Thyroid gland (tissue), 4 donors: ENCODE results near the gene VPS35.

Experiments
- CTCF ChIP-seq, 6 experiments: fragments of 200-600 bp in 3 of 6; fragments of 450-650 bp in 3 of 6; sonication (generic) in 3 of 6; IDR thresholded peaks; one replicate each; pipeline ENCODE4 v1.5.1; 2016 to 2019; ENCODE audit warnings: antibody characterized with exemption in 6 of 6, mild to moderate bottlenecking in 2 of 6, inconsistent platforms in 1 of 6, moderate library complexity in 1 of 6
- POLR2A ChIP-seq, 2 donors: fragments of 450-650 bp; IDR thresholded peaks; one replicate each; pipeline ENCODE4 v1.6.1; 2017; ENCODE audit warnings: antibody characterized with exemption in 2 of 2, mild to moderate bottlenecking in 2 of 2, moderate library complexity in 1 of 2

GRCh38 chr16:46612121-46612520, 76.9 kb downstream of the VPS35 start:
- TF ChIP-seq CTCF (IDR thresholded peaks at IDR 0.05) (no peak), POLR2A (IDR thresholded peaks at IDR 0.05) (no peak)
